H1 (cell line): ENCODE measurements around the gene CDH10. TPM values are rescaled to one million over a fixed set of nuclear protein-coding genes. Genes with fewer than 3 reads are reported as not detected.

Experiments used
- CTCF ChIA-PET: fragments of 300-600 bp; sonication (Branson Sonifier 250); formaldehyde crosslinking; loops from one replicate; lab custom pipeline; 2021; ENCODE audit not compliant: partially characterized antibody; lab: Charles Lee
- POLR2A ChIA-PET: fragments of 300-600 bp; sonication (Branson Sonifier 250); formaldehyde crosslinking; loops from one replicate; lab custom pipeline; 2021; ENCODE audit warnings: inconsistent platforms; ENCODE audit not compliant: partially characterized antibody; lab: Charles Lee
- DNase-seq, 2 experiments: peaks; one replicate each; pipeline versions ENCODE4 v3.0.0 to v3.0.0-alpha.2; 2010 to 2022; ENCODE audit warnings: low spot score in 2 of 2, low read depth in 1 of 2, mixed read lengths in 1 of 2
- FAIRE-seq: peaks from 2 replicates; lab custom pipeline; 2011; peaks lifted over from hg19 to GRCh38; lab: Jason Lieb, UNC
- H2AFZ ChIP-seq: 2 replicates; pipeline ENCODE4 v1.8.1; 2012; ENCODE audit warnings: low read length, inconsistent platforms
- H2AK5ac ChIP-seq: 2 replicates; pipeline ENCODE4 v1.6.1; 2013; ENCODE audit warnings: low read depth, low read length
- H2BK120ac ChIP-seq: replicated peaks from 2 replicates; pipeline ENCODE3; 2013; ENCODE audit warnings: low read depth, low read length, inconsistent platforms
- H2BK12ac ChIP-seq: 2 replicates; pipeline ENCODE4 v1.6.1; 2013; ENCODE audit warnings: low read depth, low read length
- H2BK15ac ChIP-seq: 2 replicates; pipeline ENCODE4 v1.6.1; 2013; ENCODE audit warnings: low read length
- H2BK20ac ChIP-seq: 2 replicates; pipeline ENCODE4 v1.6.1; 2013; ENCODE audit warnings: low read length
- H2BK5ac ChIP-seq: 2 replicates; pipeline ENCODE4 v1.6.1; 2013; ENCODE audit warnings: low read depth, low read length
- H3K14ac ChIP-seq: 2 replicates; pipeline ENCODE4 v1.6.1; 2013; ENCODE audit warnings: inconsistent platforms; ENCODE audit not compliant: insufficient read length
- H3K18ac ChIP-seq: 2 replicates; pipeline ENCODE4 v1.6.1; 2013; ENCODE audit warnings: low read length; ENCODE audit errors: extremely low read depth
- H3K23ac ChIP-seq: 2 replicates; pipeline ENCODE4 v1.6.1; 2013; ENCODE audit warnings: inconsistent platforms; ENCODE audit not compliant: insufficient read length
- H3K23me2 ChIP-seq: 2 replicates; pipeline ENCODE4 v1.6.1; 2013; ENCODE audit warnings: low read depth, low read length
- H3K27ac ChIP-seq: 2 replicates; pipeline ENCODE4 v1.6.1; 2011; ENCODE audit warnings: low read depth, low read length, inconsistent platforms
- H3K27me3 ChIP-seq, 4 experiments: replicated peaks in 1 of 4; 1 replicate in 1 of 4; 2 replicates in 3 of 4; pipeline versions ENCODE4 v1.6.1 to v1.8.1; 2011 to 2013; ENCODE audit warnings: low read length in 3 of 4, mild to moderate bottlenecking in 3 of 4, inconsistent platforms in 2 of 4, mixed read lengths in 2 of 4, moderate library complexity in 1 of 4; ENCODE audit not compliant: control insufficient read depth in 3 of 4, insufficient read depth in 3 of 4; ENCODE audit errors: extremely low read depth in 1 of 4
- H3K36me3 ChIP-seq, 4 experiments: 2 replicates each; pipeline versions ENCODE4 v1.6.1 to v1.8.1; 2011 to 2013; ENCODE audit warnings: mild to moderate bottlenecking in 4 of 4, low read length in 3 of 4, moderate library complexity in 2 of 4, control low read depth in 1 of 4, inconsistent platforms in 1 of 4; ENCODE audit not compliant: insufficient read depth in 4 of 4, control insufficient read depth in 2 of 4
- H3K4ac ChIP-seq: replicated peaks from 2 replicates; pipeline ENCODE3; 2013; ENCODE audit warnings: low read length, low read depth, mixed read lengths, inconsistent platforms; ENCODE audit not compliant: insufficient read length
- H3K4me1 ChIP-seq, 4 experiments: replicated peaks in 1 of 4; 1 replicate in 1 of 4; 2 replicates in 3 of 4; pipeline versions ENCODE4 v1.6.1 to v1.8.1; 2011 to 2013; ENCODE audit warnings: low read length in 3 of 4, inconsistent platforms in 2 of 4, mixed read lengths in 1 of 4; ENCODE audit not compliant: insufficient read depth in 4 of 4, control insufficient read depth in 3 of 4
- H3K4me2 ChIP-seq, 2 experiments: 2 replicates each; pipeline versions ENCODE4 v1.6.1 to v1.8.1; 2011 to 2013; ENCODE audit warnings: low read depth in 2 of 2, low read length in 2 of 2, control low read depth in 1 of 2, inconsistent platforms in 1 of 2, mild to moderate bottlenecking in 1 of 2; ENCODE audit not compliant: insufficient read depth in 1 of 2
- H3K4me3 ChIP-seq, 4 experiments: fragments of 200-600, 300-600 bp in 1 of 4; sonication (generic), shearing (Covaris generic), sonication (Bioruptor Twin) in 1 of 4; 2 replicates each; pipeline versions ENCODE4 v1.5.1 to v1.8.1; 2011 to 2016; ENCODE audit warnings: low read length in 4 of 4, low read depth in 3 of 4, control low read depth in 2 of 4, inconsistent platforms in 2 of 4, mild to moderate bottlenecking in 2 of 4, mixed read lengths in 1 of 4, moderate library complexity in 1 of 4; ENCODE audit not compliant: insufficient read depth in 2 of 4; ENCODE audit errors: extremely low read depth in 1 of 4
- H3K56ac ChIP-seq: replicated peaks from 2 replicates; pipeline ENCODE3; 2013; ENCODE audit warnings: low read depth, mild to moderate bottlenecking, mixed read lengths, low read length, inconsistent platforms; ENCODE audit not compliant: insufficient read length
- H3K79me1 ChIP-seq: 2 replicates; pipeline ENCODE4 v1.6.1; 2013; ENCODE audit warnings: low read depth, low read length, control low read depth
- H3K79me2 ChIP-seq, 2 experiments: 2 replicates each; pipeline versions ENCODE4 v1.6.1 to v1.8.1; 2012 to 2013; ENCODE audit warnings: low read length in 2 of 2, mild to moderate bottlenecking in 2 of 2, inconsistent platforms in 1 of 2; ENCODE audit not compliant: insufficient read depth in 2 of 2, control insufficient read depth in 1 of 2
- H3K9ac ChIP-seq, 4 experiments: replicated peaks in 1 of 4; 1 replicate in 1 of 4; 2 replicates in 3 of 4; pipeline versions ENCODE4 v1.6.1 to v1.8.1; 2011 to 2013; ENCODE audit warnings: low read depth in 3 of 4, low read length in 3 of 4, control low read depth in 2 of 4, mild to moderate bottlenecking in 2 of 4, moderate library complexity in 2 of 4, inconsistent platforms in 1 of 4; ENCODE audit errors: extremely low read depth in 1 of 4
- H3K9me3 ChIP-seq, 2 experiments: 2 replicates each; pipeline versions ENCODE4 v1.6.1 to v1.8.1; 2012 to 2013; ENCODE audit warnings: mild to moderate bottlenecking in 2 of 2, moderate library complexity in 2 of 2, control low read depth in 1 of 2, inconsistent platforms in 1 of 2, low read depth in 1 of 2, low read length in 1 of 2, mixed read lengths in 1 of 2; ENCODE audit not compliant: insufficient read depth in 2 of 2
- H4K20me1 ChIP-seq, 2 experiments: replicated peaks in 1 of 2; 2 replicates each; pipeline versions ENCODE3 to v1.8.1; 2011 to 2013; ENCODE audit warnings: inconsistent platforms in 2 of 2, low read length in 2 of 2, mild to moderate bottlenecking in 1 of 2; ENCODE audit not compliant: insufficient read depth in 2 of 2, control insufficient read depth in 1 of 2
- H4K5ac ChIP-seq: 2 replicates; pipeline ENCODE4 v1.6.1; 2013; ENCODE audit warnings: low read length, low read depth, mixed read lengths, inconsistent platforms; ENCODE audit not compliant: insufficient read length
- H4K8ac ChIP-seq: 2 replicates; pipeline ENCODE4 v1.8.0; 2013; ENCODE audit warnings: mild to moderate bottlenecking, moderate library complexity, low read length, inconsistent platforms; ENCODE audit not compliant: insufficient read depth; ENCODE audit errors: extremely low read depth
- H4K91ac ChIP-seq: replicated peaks from 2 replicates; pipeline ENCODE3; 2013; ENCODE audit warnings: low read length, mixed read lengths, inconsistent platforms; ENCODE audit not compliant: insufficient read length
- EP300 ChIP-seq, 2 experiments: IDR thresholded peaks; 1 replicate in 1 of 2; 2 replicates in 1 of 2; pipeline ENCODE4 v1.6.1; 2011 to 2012; ENCODE audit warnings: low read depth in 2 of 2, low read length in 2 of 2, mild to moderate bottlenecking in 2 of 2, borderline replicate concordance in 1 of 2, inconsistent platforms in 1 of 2, moderate library complexity in 1 of 2
- FOSL1 ChIP-seq: IDR thresholded peaks from 2 replicates; pipeline ENCODE4 v1.6.1; 2011; ENCODE audit warnings: mild to moderate bottlenecking, low read depth, low read length, moderate library complexity; ENCODE audit not compliant: insufficient read depth
- GTF2F1 ChIP-seq: IDR thresholded peaks from 2 replicates; pipeline ENCODE4 v1.6.1; 2012; ENCODE audit warnings: low read depth, low read length, improper control_type of control experiment, borderline replicate concordance
- KDM5A ChIP-seq: fragments of 200-600 bp; IDR thresholded peaks from 2 replicates; pipeline ENCODE4 v1.7.1; 2012; ENCODE audit warnings: mild to moderate bottlenecking, low read length, inconsistent platforms, mixed read lengths
- RBBP5 ChIP-seq: IDR thresholded peaks from 2 replicates; pipeline ENCODE4 v1.7.1; 2012; ENCODE audit warnings: low read depth, mild to moderate bottlenecking, inconsistent platforms, low read length, moderate library complexity, borderline replicate concordance
- SP2 ChIP-seq: IDR thresholded peaks from 2 replicates; pipeline ENCODE4 v1.6.1; 2012; ENCODE audit warnings: mild to moderate bottlenecking, low read length, inconsistent platforms
- polyA plus RNA-seq, 7 experiments: library from polyadenylated mRNA; depleted of rRNA in 3 of 7; stranded (reverse) in 5 of 7; unstranded in 2 of 7; fragments of >200 nt in 5 of 7; fragments of 200-250 nt in 2 of 7; gene quantifications; 1 replicate in 5 of 7; 2 replicates in 1 of 7; 4 replicates in 1 of 7; pipeline versions ENCODE4 v1.2.1 to v1.2.3, GENCODE V29; 2011 to 2013; ENCODE audit warnings: missing spikeins in 2 of 7, mixed read lengths in 2 of 7
- total RNA-seq: library from RNA; stranded (reverse); fragmentation: NEBNext Ultra II Directional; extraction: Animal tissue kit (Norgen Biotek cat#: 25700); gene quantifications from 2 replicates; pipeline ENCODE4 v1.2.1, GENCODE V29; 2021

CDH10 gene
- total and polyA plus RNA-seq, 2 of the 8 experiments (the other 6 are each of a cell fraction or from before 2014, with no cell fraction given), result 0.11 TPM; not detected in 1

DNA sequence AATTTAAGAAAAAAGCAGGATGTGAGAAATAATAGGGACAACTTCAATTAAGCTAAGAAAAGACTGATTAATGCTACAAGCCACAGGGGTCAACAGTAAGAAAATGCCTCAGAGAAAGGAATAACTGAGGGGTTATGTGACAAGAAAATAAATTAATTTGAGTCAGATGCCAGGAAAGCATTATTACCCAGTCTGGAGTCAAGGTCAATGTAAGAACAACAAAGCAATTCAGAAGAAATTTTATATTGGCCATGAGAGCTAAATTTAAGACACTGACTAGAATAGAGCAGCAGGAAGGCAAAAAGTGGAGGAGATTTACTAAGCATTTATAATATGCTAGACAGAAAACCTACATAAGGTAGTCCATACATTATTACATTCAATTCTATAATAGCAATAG, 73.5 kb downstream of the CDH10 start:
- H3K18ac ChIP-seq, result no peak overlapping the region
- DNase-seq (no peak), FAIRE-seq (no peak)
- no peaks in the 10 kb centered on the region for H3K79me2 ChIP-seq
- H4K8ac ChIP-seq, result no peak overlapping the region
- H4K20me1 ChIP-seq, result no peaks in the 10 kb centered on the region
- no peak overlapping the region for H3K4me3 ChIP-seq
- no peak overlapping the region for H3K14ac ChIP-seq
- H2BK15ac ChIP-seq, result no peak overlapping the region
- H2BK12ac ChIP-seq, result no peak overlapping the region
- no peaks in the 10 kb centered on the region for H3K4me1 ChIP-seq
- no peak overlapping the region for H2BK5ac ChIP-seq
- H3K27me3 ChIP-seq, result no peaks in the 10 kb centered on the region
- no peak overlapping the region for H2AFZ ChIP-seq
- no peak overlapping the region for H2BK120ac ChIP-seq
- H3K4me2 ChIP-seq, result no peak overlapping the region
- H3K9me3 ChIP-seq, result no peaks in the 10 kb centered on the region
- no peak overlapping the region for H3K23ac ChIP-seq
- H2BK20ac ChIP-seq, result no peak overlapping the region
- no peak overlapping the region for H2AK5ac ChIP-seq
- no peaks in the 10 kb centered on the region for H3K23me2 ChIP-seq
- no peak overlapping the region for H3K9ac ChIP-seq
- TF ChIP-seq KDM5A (no peak), EP300 (IDR thresholded peaks at IDR 0.05; ENCODE audit: borderline replicate concordance in 1 of 2, low read depth in 2 of 2, low read length in 2 of 2) (no peak), RBBP5 (no peak), FOSL1 (no peak), GTF2F1 (no peak), SP2 (no peak)
- TF ChIP-seq, all 59 proteins: peak for 0
- ChIA-PET CTCF (interaction anchor here (1.0 to 1.3 kb wide), 3 partner anchors 24 to 461 kb away, joined by 3 read pairs; no protein-coding TSS in a partner anchor), POLR2A (no interaction called here)
- no peak overlapping the region for H3K56ac ChIP-seq
- H3K4ac ChIP-seq, result no peak overlapping the region
- H4K5ac ChIP-seq, result no peak overlapping the region
- H3K79me1 ChIP-seq, result no peaks in the 10 kb centered on the region
- H4K91ac ChIP-seq, result no peak overlapping the region
- H3K36me3 ChIP-seq, result no peaks in the 10 kb centered on the region
- H3K27ac ChIP-seq, result no peak overlapping the region
